CD4-positive, alpha-beta T cell treated with Interleukin-1 beta for 1 hour (primary cell): ENCODE measurements around the gene CAPN10.
"Not testable (repeated sequence)": the region's sequence is repeated elsewhere in the genome, so short reads cannot be mapped to it uniquely, and the experiment has no call there.

ENCODE experiments used
- DNase-seq, 2 donors: peaks; one replicate each; pipeline ENCODE4 v3.0.0-alpha.2; 2020 to 2022

The CAPN10 gene

DNA sequence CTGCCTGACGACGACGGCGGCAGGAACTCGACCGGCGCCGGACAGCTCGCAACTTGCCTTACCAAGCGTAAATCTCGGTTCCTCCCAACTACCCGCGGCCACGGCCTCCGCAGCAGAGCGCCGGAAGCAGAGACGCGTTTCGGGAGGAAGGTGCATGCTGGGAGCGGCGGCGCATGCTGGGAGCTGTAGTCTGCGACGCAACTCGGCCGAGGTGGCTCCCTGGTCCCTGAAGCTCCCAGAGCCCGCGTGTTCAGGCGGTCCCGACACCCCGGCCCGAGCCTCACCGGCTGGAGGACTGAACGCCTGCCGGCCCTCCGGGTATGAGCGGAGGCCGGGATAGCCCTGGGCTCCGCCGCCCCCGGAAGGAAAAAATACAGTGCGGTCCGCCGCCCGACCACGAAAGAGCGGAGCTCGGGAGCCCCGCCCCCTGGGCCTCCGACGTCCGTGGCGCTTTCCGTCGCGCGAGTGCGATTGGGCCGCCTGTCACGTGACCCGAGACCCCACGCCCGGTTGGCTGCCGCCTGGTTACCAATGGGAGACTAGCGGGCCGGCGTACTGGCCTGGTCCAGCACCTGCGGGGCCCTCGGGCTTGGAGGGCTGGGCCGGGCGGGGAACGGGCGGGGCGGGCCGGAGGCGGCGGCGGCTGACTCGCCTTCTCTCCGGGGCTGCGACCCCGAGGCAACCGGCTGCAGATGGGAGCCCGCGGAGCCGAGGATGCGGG lies at the start of gene CAPN10:
Gene CAPN10, plus strand, starts transcription at position 537 of the 721 bp plus-strand sequence. Its CDS starts 178 bp downstream, at position 715.
- peak; percentile 94 to 95 for DNase-seq

- no peak for DNase-seq
These were observed 48.3 kb upstream of the CAPN10 start for GRCh38 chr2:240538031-240538780.

DNA sequence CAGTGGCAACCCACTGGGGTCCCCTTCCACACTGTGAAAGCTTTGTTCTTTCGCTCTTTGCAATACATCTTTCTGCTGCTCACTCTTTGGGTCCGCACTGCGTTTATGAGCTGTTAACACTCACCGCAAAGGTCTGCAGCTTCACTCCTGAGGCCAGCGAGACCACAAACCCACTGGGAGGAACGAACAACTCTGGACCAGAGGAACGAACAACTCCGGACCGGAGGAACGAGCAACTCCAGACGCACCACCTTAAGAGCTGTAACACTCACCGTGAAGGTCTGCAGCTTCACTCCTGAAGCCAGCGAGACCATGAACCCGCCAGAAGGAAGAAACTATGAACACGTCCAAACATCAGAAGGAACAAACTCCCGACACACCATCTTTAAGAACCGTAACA lies 47.4 kb upstream of the CAPN10 start:
- DNase-seq, result not testable (repeated sequence)

DNA sequence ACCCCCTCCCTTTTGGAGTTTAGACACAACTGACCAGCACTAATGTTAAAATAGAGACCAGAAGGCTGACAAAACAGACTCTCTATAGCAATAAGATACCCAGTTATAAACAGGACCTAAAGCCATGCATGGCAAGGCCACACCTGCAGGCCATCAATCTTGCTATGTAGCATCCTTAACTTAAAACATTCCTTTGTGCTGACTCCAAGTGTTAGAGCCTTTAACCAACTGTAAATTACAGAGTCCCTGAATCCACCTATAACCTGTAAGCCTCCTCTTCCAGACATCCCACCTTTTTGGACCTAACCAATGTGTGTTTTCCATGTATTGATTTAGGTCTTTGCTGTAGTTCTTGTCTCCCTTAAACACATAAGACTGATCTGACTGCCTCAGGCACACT lies 46.6 kb upstream of the CAPN10 start:
- no peak for DNase-seq

DNA sequence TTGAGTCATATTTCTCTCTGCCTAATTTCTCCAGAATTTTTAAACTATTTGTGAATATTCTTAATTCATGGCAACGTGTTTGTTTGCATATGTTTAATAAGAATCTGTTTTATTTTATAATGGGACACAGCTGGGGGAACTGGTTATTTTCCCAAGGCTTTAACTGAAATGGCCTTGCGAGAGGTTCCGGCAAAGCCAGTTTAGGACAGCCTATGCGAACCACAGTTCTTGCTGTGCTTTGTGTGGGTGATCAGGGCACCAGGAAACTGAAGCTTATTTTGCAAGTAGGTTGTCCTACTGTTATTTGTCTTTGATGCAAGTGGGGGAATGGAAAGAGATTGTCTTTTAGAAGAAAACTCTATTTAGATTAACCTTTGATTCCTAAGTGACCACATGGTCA lies 35.2 kb upstream of the CAPN10 start:
- no peak for DNase-seq

DNA sequence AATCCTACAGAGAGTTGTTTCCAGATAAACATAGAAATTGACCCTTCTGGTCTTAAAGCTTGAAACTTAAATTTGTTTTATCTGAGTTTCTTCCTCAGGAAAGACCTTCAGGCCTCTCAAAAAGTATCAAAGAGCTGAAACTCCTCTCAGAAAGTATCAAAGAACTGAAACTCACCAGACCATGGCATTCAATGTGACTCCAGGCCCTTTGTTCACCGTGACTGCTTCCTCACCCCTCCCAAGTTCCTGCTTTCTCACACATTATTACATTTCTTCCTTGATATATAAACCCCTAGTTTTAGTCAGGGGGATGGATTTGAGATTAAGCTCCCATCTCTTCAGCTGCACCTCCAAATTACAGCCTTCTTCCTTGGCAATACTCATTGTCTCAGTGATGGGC lies 34.7 kb upstream of the CAPN10 start:
- no peak for DNase-seq

DNA sequence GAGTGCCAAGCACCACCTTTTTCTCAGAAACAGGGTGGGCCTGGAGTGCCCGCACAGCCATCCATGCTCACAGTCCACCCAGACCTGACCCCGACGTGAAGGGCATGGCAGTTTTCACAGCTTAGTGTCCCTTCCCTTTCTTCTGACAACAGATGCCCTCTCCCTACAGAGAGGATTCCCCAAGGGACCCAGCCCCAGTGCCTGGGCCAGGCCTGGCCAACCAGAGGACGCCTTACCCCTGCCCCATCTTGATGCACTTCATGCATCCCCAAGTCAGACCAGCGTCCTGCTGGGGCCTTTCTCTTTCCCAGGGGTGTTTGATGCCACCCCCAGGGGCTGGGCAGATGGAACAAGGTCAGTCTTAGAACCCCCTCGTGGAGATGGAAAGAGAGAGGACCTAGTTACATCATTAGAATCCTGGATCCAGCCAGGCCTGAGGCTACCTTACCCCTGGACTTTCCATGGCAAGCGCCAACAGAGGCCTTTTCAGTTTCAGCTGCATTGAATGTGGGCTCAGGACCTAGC lies 32.5 kb upstream of the CAPN10 start:
- no peak for DNase-seq

DNA sequence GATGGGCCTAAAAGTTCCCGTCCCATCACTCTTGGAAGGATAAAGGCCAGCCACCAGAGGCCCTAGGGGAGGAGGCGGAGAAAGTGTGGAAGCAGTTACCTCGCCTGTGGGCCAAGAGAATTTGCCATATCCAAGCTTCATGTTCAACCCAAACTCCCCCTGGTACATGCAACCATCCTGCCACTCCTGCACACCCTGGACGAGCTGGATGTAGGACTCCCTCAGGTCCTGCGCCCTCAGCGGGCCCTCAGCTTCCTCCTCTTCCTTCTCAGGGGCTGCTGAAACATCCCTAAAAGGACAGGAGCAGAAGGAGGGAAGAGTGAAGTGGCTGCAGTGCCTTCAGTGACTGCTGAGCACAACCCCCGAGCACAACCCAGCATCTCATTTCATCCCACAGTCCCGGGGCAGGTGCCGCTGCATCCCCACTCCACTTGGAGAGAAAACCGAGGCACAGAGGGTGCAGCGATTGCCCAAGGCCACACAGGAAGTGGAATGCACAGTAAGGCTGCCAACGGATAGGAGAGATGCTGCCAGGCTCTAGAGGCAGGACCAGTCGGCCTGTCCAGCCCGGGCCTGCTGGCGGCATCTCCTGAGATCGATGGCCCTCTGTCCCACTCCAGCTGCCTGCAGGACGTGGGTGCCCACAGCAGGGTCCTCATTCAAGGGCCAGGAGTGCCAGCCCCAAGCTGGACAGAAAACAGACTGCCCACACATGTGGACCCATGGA lies 31.6 kb upstream of the CAPN10 start:
- DNase-seq, result no peak

- DNase-seq, result no peak
These were observed 30.8 kb upstream of the CAPN10 start for GRCh38 chr2:240555541-240556250.

GRCh38 chr2:240556553-240557100 lies 29.9 kb upstream of the CAPN10 start:
- peak; percentile 68 to 82 for DNase-seq

DNA sequence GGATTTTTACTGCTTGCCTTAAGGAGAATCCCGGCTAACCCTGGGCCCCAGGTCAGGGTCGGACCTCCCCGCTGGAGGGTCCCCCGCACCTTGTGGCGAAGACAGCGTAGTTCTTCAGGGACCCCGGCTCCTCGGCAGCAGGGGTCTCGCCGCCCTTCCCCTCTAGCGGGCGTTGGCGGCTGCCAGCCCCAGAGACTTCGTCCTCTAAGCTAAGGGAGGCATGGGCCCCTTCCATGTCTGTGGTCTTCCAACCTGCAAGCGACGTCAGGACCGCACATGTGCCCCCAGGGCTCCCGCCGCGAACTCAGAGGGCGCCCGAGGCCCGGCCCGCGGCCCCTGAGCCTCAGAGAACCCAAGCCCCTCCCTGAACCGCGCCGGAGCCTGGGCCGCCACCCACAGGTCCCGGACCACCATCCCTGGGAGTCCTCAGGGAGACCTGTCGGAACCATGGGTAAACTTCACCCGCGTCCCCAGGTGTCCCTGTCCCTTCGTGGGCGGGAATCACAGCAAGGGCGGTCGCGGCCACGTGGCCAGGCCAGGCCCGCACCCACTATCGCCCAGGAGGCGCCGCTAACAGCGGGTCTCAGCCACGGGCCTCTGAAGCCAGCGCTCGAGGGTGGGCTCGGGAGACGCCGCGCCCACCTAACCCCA lies 29.3 kb upstream of the CAPN10 start:
- DNase-seq, result no peak

DNA sequence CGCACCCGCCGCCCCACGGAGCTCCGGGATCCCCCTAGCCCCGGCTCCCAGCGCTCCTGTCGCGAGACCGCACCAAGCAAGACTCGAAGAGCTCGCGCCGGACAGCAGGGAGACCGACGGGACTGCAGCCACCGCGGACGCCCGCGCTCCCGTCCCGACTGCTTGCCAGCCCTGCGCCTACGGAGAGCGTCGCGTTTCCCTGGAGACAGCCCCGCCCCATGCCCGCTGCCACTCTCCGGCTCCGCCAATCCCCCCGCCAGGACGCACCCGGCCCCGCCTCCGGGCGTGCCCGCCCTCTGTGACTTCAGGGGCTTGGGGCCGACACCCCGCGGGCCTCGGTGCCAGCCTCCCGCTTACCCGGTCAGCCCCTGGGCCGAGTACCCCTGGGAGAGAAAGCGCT lies 28.7 kb upstream of the CAPN10 start, which contains the start of gene ANKMY1:
Gene ANKMY1, minus strand, starts transcription at position 181 of the 400 bp plus-strand sequence. CDS start 653 bp downstream, outside the sequence.
- peak; percentile 69 to 72 for DNase-seq

- DNase-seq, result no peak
These were observed 28.2 kb upstream of the CAPN10 start for GRCh38 chr2:240558236-240558761.

DNA sequence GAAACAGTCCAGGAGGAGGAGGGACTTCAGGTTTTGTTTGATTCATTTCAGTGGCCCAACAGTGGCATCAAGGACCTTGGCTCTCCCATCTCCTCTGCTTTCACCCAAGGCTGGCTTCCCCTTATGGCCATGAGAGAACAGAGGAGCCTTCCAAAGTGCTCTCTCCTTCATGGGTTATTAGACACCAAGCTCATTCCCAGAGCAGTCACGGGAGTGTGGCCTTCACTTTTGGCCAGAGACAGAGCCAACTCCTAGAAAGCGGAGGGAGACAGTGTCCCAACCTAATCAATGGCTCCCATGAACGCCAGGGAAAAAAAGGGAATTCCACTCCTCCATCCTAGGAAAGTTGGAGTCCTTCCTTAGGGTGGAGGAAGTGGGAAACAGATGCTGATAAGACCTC lies 27.2 kb upstream of the CAPN10 start:
- DNase-seq, result no peak

- peak; percentile 93 to 94 for DNase-seq
These were observed 26.5 kb upstream of the CAPN10 start, which contains the start of gene DUSP28 for GRCh38 chr2:240560084-240560479. DUSP28 (plus strand) TSS chr2:240560357; CDS start chr2:240560685, 328 bp downstream.

DNA sequence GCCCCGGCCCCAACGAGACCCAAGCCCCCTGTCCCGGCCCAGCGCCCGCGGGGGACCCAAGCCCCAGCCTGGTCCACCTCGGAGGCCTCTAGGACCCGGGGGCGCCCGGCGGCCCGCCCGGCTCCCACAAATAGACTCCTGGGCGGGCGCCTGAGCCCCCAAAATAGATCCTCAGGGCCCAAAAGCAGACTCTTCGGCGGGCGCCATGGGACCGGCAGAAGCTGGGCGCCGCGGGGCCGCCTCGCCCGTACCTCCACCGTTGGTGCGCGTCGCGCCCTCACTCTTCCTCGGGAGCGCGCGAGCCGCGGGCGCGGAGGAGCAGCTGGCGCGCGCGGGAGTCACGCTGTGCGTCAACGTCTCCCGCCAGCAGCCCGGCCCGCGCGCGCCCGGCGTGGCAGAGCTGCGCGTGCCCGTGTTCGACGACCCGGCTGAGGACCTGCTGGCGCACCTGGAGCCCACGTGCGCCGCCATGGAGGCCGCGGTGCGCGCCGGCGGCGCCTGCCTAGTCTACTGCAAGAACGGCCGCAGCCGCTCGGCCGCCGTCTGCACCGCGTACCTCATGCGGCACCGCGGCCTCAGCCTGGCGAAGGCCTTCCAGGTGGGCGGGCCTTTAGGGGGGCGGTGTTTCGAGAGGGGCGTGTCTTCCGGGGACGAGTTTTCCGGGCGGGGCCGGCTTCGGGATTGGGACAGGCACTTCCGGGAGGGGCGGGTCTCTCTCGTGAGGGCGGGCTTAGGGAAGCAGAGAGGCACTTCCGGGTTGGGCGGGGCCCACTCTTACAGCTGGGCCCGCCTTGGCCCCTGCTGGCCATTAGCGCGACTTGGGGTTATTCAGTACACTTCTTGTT lies 25.8 kb upstream of the CAPN10 start:
- DNase-seq, result peak; percentile 98 to 99

DNA sequence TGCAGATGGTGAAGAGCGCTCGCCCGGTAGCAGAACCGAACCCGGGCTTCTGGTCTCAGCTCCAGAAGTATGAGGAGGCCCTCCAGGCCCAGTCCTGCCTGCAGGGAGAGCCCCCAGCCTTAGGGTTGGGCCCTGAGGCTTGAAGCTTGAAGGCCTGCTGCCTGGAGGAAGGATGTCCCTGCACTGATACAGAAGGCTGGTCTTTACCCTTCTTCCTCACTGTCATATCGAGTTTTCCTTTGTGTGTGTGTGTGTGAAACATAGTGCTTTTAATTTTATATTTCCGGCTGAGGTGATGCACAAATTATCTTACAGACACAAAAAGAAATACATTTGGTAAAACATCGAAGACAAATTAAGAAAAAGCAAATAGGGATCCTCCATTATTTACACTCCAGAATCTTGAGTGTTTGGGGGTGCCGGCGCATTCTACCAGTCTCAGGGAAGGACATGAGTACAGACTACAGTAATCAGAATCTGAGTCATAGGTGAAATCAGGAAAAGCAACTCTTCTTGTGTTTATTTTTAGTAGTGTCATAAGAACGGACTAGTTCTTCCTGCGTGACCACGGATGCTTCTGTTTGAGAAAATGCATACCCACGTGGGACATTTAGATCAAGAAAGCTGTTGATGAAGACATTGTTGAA lies 25.1 kb upstream of the CAPN10 start:
- peak in 1 of 2 donors; percentile 41 for DNase-seq

GRCh38 chr2:240563231-240563630 lies 23.3 kb upstream of the CAPN10 start:
- not testable (repeated sequence) for DNase-seq

- no peak for DNase-seq
These were observed 22.5 kb upstream of the CAPN10 start for GRCh38 chr2:240563951-240564560.
